Kasumi-1 (cell line): ENCODE results near the gene FASTK.
A peak's percentile ranks its signal among the peaks of the same experiment; 100 is the strongest.
"Not testable (repeated sequence)": the region's sequence is repeated elsewhere in the genome, so short reads cannot be mapped to it uniquely, and the experiment has no call there.

Source experiments
- DNase-seq, 2 experiments: peaks; one replicate each; lab custom pipeline; 2025; lab: John Stamatoyannopoulos, UW

FASTK gene

DNA sequence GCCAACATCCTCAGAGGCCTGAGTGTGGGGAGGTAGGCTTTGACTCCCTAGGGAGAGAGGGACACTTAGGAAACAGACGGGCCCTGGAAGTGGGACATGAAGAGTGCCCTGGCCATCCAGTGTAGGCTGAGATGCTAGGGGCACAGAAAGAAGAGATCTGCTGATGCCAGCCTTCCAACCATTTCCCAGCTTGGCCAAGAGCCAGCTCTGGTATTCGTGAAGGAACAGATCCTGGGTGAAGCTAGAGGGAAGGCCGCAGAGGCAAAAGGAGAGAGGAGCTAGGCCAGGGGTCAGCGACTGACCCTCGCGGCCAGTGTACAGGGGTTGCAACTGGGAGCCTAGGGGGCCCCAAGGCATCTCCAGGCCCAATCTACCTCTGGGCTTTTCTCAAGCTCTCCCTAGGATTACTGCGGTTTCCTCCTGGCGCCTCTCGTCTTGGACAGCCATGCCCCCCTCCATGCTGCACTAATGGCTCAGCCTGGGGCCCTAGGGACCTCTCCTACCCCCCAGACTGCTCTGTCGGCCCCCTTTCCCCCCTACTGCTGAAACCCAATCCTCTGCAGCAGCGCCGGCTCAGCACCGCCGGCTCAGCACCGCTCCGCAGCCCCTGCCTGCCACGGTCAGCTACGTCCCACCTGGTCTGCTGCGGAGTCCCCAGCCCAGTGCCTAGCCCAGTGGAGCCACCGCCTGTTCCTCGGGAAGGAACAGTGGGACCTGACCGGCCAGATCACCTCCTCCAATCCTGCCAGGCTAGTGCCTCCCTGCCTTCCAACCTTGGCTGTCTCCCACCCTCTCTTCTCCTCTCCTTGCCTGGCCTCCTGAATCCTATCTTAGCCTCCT lies 32.4 kb downstream of the FASTK start, which contains the start of gene ASIC3:
Gene ASIC3, plus strand, starts transcription at position 556 of the 840 bp plus-strand sequence. CDS start 355 bp downstream, outside the sequence.
- DNase-seq = no peak

- no peak for DNase-seq
Observed at GRCh38 chr7:151046603-151047573, 33.7 kb downstream of the FASTK start.

GRCh38 chr7:151045967-151046366 lies 34.6 kb downstream of the FASTK start:
- DNase-seq = no peak

- DNase-seq = no peak
Observed at GRCh38 chr7:151045262-151045661, 35.3 kb downstream of the FASTK start.

GRCh38 chr7:151043959-151044358 lies 36.6 kb downstream of the FASTK start:
- no peak for DNase-seq

DNA sequence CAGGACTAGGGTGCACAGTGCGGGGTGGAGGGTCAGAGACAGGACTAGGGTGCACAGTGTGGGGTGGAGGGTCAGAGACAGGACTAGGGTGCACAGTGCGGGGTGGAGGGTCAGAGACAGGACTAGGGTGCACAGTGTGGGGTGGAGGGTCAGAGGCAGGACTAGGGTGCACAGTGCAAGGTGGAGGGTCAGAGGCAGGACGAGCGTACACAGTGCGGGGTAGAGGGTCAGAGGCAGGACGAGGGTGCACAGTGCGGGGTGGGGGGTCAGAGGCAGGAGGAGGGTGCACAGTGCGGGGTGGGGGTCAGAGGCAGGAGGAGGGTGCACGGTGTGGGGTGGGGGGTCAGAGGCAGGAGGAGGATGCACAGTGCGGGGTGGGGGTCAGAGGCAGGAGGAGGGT lies 37.2 kb downstream of the FASTK start:
- DNase-seq = not testable (repeated sequence)

DNA sequence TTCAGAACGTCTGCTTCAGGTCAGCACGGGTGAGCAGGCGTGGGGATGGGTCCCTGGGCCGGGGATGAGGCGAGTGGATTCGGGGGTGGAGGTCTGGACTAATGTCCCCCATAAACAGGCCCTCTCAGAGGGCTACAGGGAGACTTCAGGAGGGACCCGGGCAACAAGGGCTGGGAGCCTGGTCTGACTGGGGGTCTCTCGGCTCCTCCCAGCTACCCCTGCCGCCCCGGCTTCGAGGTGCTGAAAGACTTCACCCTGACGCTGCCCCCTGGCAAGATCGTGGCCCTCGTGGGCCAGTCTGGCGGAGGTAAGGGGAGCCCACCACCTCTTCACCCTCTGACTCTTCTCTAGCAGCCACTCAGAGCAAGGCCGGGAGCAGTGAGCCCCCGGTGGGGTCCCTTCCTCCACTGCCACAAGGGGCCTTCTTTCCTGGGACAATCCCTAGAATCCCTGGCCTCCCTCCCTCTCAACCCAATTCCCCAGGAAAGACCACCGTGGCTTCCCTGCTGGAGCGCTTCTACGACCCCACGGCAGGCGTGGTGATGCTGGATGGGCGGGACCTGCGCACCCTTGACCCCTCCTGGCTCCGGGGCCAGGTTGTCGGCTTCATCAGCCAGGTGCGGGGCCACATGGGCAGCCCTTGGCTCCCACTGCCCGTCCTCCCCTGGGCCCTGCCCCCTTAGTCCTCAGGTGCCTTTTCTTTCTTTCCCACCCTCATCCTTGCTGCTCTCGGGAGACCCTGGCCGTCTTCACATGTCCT lies 39.8 kb downstream of the FASTK start:
- no peak for DNase-seq

DNA sequence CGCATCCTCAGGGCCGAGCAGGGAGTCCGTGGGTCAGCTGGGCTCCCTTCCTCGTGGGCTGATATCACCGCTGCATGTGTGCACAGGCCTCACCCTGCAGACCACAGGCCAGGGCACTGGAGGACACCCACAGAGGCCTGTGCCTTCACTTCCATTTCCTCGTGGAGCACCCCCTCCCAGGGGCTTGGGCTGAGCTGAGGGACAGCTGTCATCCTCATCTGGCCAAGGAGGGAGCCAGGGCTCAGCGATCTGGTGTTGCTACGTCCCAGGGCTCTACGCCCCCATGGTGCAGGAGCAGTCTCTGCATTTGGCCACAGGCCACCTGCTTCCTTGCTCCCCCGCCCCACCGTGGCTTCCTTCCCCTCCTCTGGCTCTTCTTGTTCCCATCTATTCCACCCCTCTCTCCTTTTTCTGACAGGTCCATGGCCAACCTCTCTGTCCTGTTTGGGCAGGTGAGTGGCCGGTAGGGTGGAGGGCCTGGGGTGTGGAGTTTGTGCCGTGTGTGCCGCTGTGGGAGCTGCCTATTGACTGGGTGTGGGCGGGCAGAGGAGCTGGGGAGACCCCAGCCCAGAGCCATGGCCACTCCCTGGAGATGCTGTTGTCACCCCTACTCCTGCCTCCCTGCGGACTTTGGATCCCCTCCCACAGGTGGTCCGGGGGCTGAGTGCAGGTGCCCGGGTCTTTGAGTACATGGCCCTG lies 40.6 kb downstream of the FASTK start:
- peak; percentile 36 to 43 for DNase-seq

- peak; percentile 74 to 82 for DNase-seq
Observed at GRCh38 chr7:151038951-151039849, 41.4 kb downstream of the FASTK start.

DNA sequence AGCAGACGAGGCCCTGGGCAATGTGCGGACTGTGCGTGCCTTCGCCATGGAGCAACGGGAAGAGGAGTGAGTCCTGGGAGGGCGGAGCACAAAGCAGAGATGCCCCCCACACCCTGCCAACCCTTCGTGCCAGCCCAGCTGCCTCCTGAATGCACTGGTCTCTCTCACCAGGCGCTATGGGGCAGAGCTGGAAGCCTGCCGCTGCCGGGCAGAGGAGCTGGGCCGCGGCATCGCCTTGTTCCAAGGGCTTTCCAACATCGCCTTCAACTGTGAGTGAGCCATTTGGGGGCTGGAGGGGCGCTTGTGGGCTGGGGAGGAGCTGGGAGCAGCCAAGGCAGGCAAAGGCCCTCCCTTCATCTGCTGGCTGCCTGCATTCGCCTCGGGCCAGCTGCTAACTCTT lies 44.7 kb downstream of the FASTK start:
- no peak for DNase-seq

- no peak for DNase-seq
Observed at GRCh38 chr7:151035026-151035717, 45.4 kb downstream of the FASTK start.

DNA sequence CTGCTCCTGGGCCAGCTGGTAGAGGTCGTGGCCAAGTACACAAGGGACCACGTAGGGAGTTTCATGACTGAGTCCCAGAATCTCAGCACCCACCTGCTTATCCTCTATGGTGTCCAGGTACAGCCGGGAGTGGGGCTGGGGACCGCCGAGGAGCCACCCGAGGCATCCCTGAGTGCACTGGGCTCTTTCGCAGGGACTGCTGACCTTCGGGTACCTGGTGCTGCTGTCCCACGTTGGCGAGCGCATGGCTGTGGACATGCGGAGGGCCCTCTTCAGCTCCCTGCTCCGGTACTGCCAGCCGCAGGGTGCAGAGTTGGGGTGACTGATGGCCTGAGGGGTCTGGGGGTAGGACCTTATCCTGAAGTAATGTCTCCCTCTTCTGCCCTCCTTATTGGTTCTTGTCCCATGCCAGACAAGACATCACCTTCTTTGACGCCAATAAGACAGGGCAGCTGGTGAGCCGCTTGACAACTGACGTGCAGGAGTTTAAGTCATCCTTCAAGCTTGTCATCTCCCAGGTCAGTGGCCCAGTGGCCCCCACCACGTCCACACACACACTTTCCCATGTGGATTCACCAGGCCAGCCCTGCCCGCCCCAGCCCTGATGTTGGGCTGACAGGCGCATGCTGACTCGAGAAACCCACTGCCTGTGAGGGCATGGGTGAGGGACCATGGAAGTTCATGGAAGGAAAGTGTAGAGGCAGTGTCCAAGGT lies 46.1 kb downstream of the FASTK start:
- no peak for DNase-seq

DNA sequence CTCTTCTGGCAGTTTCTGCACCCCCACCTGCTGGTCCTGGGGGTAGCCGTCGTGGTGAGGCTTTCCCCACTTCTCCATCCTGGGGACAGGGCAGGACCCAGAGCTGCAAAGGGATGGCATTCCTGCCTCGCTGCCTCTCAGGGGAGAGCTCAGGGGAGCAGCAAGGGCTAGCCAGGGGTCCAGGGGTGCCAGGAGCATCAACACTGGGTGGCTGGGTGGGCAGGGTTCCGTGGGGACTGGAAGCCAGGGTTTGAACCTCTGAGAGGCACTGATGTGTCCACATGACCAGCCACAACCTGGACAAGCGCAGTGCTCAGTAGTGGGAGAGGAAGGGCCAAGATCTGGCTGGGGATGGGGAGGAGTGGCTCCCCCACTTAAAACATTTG lies 46.8 kb downstream of the FASTK start:
- DNase-seq = no peak

- DNase-seq = no peak
Observed at GRCh38 chr7:151032936-151033863, 47.4 kb downstream of the FASTK start.

DNA sequence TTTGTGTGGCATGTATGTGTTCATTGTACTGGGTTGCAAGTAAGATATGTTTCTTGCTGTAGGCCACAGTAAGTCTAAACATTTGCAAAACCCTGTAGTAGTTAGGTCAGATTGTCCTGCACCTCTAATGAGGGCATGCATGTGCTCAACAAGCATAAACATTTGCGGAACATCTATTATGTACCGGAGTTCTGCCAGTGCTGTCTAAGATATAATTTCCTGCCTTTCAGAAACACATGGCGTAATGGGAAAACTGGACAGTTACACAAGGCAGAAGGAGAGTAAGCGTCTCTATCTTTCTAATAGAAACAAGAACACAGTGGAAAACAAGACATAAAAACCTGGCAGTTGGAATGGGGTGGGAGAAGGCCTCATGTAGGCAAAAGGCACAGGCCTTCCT lies 49.6 kb downstream of the FASTK start:
- DNase-seq = no peak

DNA sequence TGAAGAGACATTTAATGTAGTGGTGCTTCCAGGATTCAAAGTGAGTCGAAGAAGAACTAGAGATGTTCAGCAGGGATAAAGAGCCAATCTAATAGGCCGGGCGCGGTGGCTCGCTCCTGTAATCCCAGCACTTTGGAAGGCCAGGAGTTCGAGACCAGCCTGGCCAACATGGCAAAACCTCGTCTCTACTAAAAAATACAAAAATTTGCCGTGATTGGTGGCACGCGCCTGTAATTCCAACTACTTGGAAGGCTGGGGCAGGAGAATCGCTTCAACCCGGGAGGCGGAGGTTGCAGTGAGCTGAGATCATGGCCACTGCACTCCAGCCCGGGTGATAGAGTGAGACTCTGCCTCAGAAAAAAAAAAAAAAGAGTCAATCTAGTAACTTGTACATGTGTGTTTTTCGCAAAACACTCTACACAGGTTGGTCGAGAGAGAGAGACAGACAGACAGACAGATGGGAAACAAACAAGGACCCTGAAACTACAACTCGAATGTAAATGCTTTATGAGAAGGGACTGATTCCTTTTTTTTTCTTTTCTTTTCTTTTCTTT lies 51.6 kb downstream of the FASTK start:
- no peak for DNase-seq

- DNase-seq = peak; percentile 95 to 96
Observed at GRCh38 chr7:151028131-151028947, 52.3 kb downstream of the FASTK start, which contains the start of gene ABCB8. Gene ABCB8, plus strand, starts transcription at chr7:151028450. Its CDS starts 66 bp downstream, at chr7:151028516.
